Activated T-helper 1 cell treated with Interleukin-2 at 50 U/mL for 16 hours (primary cell): ENCODE results near the gene OR2AT4.
A peak's percentile ranks its signal among the peaks of the same experiment; 100 is the strongest.
"Not testable (repeated sequence)": the region's sequence is repeated elsewhere in the genome, so short reads cannot be mapped to it uniquely, and the experiment has no call there.

ENCODE experiments used
- DNase-seq: peaks from one replicate; pipeline ENCODE4 v3.0.0-alpha.2; 2020; ENCODE audit warnings: low read depth

Gene OR2AT4

DNA sequence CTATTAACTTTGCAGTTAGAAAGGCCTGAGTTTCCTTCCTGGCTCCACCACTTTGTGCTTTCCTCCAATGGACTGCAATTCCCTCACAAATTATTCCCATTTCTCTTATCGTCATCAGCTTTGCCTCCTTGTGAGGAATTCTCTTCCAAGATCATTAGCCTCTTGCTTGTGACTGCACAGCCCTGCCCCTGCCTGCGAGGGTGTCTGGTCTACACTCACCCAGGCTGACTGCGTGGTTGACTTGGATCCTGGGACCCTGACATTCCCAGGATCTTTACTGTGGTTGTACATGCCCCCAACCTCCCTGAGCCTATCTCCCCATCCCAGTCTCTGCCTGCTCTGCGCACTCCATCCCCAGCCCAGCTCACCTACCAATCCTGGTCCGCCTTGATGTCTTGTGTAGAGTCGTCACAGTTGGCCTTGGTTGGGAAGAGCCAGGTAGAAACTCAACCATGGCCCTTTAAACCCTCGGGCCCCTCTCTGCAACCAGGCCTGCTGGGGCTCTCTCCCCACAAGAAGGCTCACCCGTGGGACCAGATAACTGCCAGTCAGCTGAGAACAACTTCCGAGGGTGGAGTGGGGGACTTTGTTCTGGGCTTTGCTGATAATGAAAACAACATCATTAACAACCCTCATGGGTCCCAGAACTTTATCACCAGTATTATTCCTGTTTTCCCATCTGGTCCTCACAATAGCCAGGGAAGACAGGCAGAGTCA is at the start of gene OR2AT4:
OR2AT4 (minus strand) TSS at position 421 of the 717 bp plus-strand sequence.
- DNase-seq, result no peak

DNA sequence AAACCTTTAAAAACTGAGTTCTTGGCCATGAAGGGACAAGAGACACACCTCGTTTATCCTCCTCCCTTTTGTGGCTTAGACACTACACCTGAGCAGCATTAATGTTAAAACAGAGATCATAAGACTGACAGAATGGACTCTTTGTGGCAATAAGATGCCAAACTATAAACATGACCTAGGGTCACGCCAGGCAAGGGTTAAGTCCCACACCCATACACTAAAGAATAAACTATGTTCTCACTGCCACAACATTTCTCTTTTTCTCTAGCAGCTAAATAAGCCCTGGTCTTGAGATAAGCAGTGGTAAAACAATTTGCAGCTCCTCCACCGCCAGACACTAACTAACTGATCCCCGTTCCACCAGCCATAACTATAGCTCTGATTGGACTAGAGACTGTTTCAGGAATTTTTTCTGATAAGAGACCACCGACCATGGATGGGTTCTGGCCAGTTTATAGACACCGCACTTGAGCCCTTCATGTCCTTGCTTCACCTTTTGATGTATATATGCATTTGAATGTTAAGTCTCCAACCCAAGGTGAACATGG is 49.4 kb upstream of the OR2AT4 start:
- no peak for DNase-seq

DNA sequence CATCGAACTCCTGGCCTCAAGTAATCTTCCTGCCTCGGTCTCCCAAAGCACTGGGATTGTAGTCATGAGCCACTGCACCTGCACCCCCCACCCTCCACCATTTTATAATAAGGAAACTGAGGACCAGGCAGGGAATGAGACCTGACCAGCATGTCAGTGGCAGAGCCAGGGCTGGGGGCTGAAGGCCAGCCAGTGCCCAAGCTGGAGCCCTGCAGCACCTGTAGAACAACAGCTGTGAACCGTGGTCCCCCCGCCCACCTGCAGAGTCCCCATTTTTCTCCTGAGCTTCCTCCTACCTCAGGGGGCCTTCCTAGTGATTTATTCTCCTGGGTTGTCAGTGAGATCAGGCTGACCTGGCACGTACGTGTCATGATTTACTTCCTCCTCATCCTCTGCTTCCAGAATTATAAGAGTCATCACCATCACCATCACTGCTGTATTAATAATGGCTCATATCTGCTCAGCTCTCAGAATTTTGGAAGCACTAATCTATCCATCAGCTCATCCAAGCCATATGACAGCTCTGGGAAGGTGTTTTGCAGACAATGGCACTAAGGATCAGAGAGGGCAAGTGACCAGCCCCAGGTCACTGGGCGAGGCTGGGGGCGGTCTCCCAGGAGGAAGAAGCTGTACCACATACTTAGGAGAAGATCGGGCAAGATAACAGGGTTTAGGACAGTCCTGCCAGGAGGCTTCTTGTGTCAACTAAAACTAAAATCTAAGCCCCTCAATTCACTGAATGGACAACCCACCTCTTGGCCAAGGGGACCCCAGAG is 48.7 kb upstream of the OR2AT4 start:
- no peak for DNase-seq

- DNase-seq, result no peak
These were observed 48.0 kb upstream of the OR2AT4 start for GRCh38 chr11:75144716-75145014.

- DNase-seq, result no peak
These were observed 46.7 kb upstream of the OR2AT4 start for GRCh38 chr11:75143420-75143731.

DNA sequence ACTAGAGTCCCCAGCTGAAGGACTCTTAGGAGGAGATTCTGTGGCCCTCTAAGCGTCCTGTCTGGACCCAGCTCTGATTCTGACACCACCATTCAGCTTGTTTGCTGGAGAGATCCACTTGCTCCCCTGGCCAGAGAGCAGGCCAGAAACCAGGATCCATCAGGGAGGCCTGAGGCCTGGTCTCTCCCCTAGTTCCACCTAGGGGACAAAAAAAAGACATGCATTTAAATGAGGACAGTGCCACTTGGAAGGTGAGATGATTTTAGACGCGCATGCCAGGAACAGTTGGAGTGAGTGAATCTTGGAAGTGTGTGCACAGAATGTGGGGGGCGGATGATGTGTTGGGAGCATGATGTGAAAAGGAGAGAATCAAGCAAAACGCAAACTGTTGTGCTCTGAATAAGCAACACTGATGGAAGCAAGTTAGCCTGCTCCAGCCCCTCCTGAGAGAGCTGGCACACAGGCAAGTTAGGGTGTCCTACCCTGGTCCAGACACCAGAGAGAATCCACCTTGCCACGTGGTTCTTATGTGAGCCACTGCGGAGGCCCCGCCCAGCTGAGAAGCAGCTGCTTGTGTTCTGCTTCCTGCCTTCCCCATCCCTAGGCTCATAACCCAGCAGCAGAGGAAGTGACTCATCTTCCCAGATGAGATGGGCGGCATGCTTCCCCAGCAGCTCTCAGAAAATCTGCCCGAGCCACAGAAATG is 46.2 kb upstream of the OR2AT4 start:
- peak; percentile 62 for DNase-seq

GRCh38 chr11:75141166-75141565 is 44.5 kb upstream of the OR2AT4 start:
- no peak for DNase-seq

- peak; percentile 67 for DNase-seq
These were observed 43.8 kb upstream of the OR2AT4 start for GRCh38 chr11:75140269-75141138.

- no peak for DNase-seq
These were observed 39.0 kb upstream of the OR2AT4 start for GRCh38 chr11:75135651-75136050.

DNA sequence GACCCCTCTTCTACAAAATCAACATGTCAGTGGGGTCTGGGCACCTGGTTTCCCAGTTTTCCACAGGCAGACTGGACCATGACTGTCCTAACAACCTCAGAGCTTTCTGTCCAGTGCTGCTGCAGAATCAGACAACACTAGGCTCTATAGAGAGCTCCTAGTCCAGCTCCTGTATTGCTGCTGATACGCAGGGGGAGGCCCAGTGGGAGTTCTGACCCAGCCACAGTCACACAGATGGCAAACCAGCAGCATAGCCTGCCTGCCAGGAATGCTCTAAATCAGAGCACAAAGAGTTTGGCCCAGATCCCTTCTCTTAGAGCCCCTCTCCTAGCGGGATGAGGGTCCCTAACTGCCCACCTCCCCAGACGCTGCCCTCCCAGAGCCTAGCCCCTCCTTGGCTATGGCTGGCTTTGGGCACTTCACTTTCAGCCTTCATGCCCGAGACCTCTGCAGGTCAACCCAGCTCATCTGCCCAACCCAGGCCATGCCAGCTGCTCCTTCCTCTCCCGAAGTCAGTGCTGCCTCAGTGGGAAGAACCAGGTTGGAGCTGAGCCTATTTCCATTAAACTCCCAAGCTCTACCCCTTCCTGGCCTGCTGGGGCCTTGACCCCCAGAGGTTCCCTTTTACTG is 38.5 kb upstream of the OR2AT4 start:
- no peak for DNase-seq

- DNase-seq, result no peak
These were observed 37.3 kb upstream of the OR2AT4 start for GRCh38 chr11:75133976-75134375.

DNA sequence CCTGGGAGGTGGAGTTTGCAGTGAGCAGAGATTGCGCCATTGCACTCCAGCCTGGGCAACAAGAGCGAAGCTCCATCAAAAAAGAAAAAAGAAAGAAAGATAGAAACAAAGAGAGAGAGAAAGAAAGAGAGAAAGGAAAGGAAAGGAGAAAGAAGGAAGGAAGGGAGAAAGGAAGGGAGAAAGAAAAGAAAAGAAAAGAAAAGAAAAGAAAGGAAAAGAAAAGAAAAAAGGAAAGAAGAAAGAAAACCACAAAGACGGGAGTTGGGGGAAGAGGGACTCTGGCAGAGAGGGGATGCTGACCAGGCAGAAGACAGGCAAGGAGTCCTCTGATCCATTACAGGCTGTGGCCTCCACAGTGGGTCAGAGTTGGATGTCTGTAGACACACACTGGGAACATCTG is 35.4 kb upstream of the OR2AT4 start:
- DNase-seq, result no peak

DNA sequence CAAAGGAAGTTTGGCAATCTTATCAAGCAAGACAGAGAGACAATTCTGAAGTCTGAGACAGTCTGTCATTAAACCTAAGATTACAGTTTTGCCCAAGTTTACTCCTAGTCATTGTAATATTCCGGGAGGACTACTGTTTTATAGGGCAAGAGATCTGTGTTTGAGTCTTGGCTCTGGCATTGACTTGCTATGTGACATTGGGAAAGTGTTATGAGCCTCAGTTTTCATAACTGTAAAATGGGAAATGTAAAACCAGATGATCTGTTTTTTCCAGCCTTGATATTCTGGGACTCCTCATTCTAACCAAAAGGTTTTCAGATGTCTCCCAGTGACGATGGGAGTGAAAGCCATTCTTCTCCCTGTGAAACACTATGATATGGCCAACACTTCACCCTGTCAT is 29.9 kb upstream of the OR2AT4 start:
- DNase-seq, result no peak

GRCh38 chr11:75118577-75118976 is 21.9 kb upstream of the OR2AT4 start:
- DNase-seq, result no peak

- DNase-seq, result no peak
These were observed 17.8 kb upstream of the OR2AT4 start for GRCh38 chr11:75114465-75114864.

GRCh38 chr11:75113030-75113429 is 16.4 kb upstream of the OR2AT4 start:
- no peak for DNase-seq

GRCh38 chr11:75112200-75112599 is 15.5 kb upstream of the OR2AT4 start:
- DNase-seq, result no peak

DNA sequence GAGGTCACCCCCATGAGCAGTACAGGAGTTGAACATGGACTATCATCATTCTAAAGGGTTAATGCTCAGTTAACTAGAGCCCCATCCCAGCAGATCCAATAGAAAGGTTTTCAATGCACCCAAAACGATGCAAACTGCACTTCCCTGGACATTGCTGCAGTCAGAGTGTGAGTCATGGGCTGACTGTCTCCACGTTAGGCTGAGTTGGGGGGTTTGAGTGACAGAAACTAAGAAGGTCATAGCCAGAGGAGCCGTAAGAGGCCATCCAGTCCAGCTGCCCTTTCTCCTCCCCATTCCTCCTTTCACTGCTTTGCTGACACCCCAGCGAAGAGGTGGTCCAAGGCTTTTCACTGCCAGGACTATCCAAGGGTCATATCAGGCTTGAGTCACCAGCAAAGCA is 10.5 kb upstream of the OR2AT4 start:
- DNase-seq, result no peak

DNA sequence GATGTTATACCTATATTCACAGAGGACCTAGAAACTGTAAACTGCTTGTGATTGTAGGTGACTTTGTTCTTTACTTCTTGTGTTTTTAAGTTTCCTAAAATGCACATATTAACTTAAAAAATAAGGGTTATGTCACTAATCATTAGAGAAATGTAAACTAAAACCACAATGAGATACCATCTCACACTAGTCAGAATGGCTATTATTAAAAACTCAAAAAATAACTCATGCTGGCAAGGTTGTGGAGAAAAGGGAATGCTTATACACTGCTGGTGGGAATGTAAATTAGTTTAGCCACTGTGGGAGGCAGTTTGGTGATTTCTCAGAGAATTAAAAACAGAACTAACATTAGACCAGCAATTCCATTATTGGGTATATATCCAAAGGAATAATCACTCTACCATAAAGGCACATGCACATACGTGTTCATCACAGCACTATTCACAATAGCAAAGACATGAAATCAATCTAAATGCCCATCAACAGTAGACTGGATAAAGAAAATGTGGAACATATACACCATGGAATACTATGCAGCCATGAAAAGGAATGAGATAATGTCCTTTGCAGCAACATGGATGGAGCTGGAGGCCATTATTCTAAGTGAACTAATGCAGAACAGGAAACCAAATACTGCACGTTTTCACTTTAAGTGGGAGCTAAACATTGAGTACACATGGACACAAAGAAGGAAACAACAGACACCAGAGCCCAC is 9.4 kb upstream of the OR2AT4 start:
- DNase-seq, result not testable (repeated sequence)

- no peak for DNase-seq
These were observed 8.8 kb upstream of the OR2AT4 start for GRCh38 chr11:75105462-75105925.
